Measurements from ENCODE around the gene SFTA2.

GRCh38 chr6:30938730-30939129 lies 6.8 kb upstream of the SFTA2 start:
- TF ChIP-seq CTCF (IDR thresholded peaks at IDR 0.05) (no peak), POLR2A (IDR thresholded peaks at IDR 0.05) (no peak)
